Ishikawa (cell line): ENCODE measurements around the gene HERC3.

ENCODE experiments used
- CEBPB ChIP-seq: IDR thresholded peaks from 2 replicates; pipeline ENCODE4 v1.6.1; 2012
- CREB1 ChIP-seq: IDR thresholded peaks from 2 replicates; pipeline ENCODE4 v1.6.1; 2012; ENCODE audit warnings: low read depth
- EGR1 ChIP-seq: IDR thresholded peaks from 2 replicates; pipeline ENCODE4 v1.6.1; 2012
- EP300 ChIP-seq: IDR thresholded peaks from 2 replicates; pipeline ENCODE4 v1.6.1; 2012; ENCODE audit warnings: borderline replicate concordance
- FOXM1 ChIP-seq: IDR thresholded peaks from 2 replicates; pipeline ENCODE4 v1.6.1; 2012; ENCODE audit warnings: low read depth, borderline replicate concordance
- NFIC ChIP-seq: IDR thresholded peaks from 2 replicates; pipeline ENCODE4 v1.6.1; 2012
- RAD21 ChIP-seq: IDR thresholded peaks from 2 replicates; pipeline ENCODE4 v1.6.1; 2012; ENCODE audit warnings: low read depth
- TAF1 ChIP-seq: IDR thresholded peaks from 2 replicates; pipeline ENCODE4 v1.6.1; 2012; ENCODE audit warnings: low read depth, mild to moderate bottlenecking
- TCF12 ChIP-seq: IDR thresholded peaks from 2 replicates; pipeline ENCODE4 v1.6.1; 2012; ENCODE audit warnings: low read depth
- TEAD4 ChIP-seq: IDR thresholded peaks from 2 replicates; pipeline ENCODE4 v1.6.1; 2012
- YY1 ChIP-seq: IDR thresholded peaks from 2 replicates; pipeline ENCODE4 v1.6.1; 2012; ENCODE audit warnings: low read depth
- ZBTB7A ChIP-seq: IDR thresholded peaks from 2 replicates; pipeline ENCODE4 v1.6.1; 2012; ENCODE audit warnings: low read depth
- TF ChIP-seq, protein P1 (sequence below): IDR thresholded peaks from 2 replicates; pipeline ENCODE4 v1.6.1; 2012
- TF ChIP-seq, protein P2 (sequence below): IDR thresholded peaks from 2 replicates; pipeline ENCODE4 v1.6.1; 2012; ENCODE audit warnings: low read depth, mild to moderate bottlenecking
- TF ChIP-seq, protein P3 (sequence below): IDR thresholded peaks from 2 replicates; pipeline ENCODE4 v1.6.1; 2012

The HERC3 gene

DNA sequence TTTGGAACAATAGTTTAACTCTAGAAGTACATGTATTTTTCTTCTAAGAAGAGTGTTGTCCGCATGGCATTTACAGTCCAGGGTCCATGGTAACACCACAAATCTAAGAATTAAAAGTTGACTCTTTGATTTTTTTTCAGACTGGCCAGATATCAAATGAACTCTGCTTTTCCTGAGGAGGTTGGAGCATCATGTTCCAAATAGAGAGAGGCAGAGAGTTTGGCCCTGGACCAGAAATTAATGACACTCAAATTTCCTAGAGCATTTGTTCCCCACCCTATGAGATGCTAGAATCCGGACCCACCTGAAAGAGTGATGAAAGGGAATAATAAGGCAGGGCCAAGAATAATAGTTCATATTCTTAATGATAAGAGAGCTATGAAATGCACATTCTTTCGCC lies 152.3 kb downstream of the HERC3 start:
- TF ChIP-seq EP300, result no peak
- no peak for TF ChIP-seq TEAD4
- TF ChIP-seq CREB1, result no peak
- no peak for TF ChIP-seq ZBTB7A
- TF ChIP-seq NFIC, result no peak
- TF ChIP-seq, protein P1, sequence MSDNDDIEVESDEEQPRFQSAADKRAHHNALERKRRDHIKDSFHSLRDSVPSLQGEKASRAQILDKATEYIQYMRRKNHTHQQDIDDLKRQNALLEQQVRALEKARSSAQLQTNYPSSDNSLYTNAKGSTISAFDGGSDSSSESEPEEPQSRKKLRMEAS, result no peak
- TF ChIP-seq YY1, result no peak
- TF ChIP-seq TCF12, result no peak
- no peak for TF ChIP-seq EGR1
- TF ChIP-seq FOXM1, result no peak
- no peak for TF ChIP-seq RAD21
- TF ChIP-seq, protein P2, sequence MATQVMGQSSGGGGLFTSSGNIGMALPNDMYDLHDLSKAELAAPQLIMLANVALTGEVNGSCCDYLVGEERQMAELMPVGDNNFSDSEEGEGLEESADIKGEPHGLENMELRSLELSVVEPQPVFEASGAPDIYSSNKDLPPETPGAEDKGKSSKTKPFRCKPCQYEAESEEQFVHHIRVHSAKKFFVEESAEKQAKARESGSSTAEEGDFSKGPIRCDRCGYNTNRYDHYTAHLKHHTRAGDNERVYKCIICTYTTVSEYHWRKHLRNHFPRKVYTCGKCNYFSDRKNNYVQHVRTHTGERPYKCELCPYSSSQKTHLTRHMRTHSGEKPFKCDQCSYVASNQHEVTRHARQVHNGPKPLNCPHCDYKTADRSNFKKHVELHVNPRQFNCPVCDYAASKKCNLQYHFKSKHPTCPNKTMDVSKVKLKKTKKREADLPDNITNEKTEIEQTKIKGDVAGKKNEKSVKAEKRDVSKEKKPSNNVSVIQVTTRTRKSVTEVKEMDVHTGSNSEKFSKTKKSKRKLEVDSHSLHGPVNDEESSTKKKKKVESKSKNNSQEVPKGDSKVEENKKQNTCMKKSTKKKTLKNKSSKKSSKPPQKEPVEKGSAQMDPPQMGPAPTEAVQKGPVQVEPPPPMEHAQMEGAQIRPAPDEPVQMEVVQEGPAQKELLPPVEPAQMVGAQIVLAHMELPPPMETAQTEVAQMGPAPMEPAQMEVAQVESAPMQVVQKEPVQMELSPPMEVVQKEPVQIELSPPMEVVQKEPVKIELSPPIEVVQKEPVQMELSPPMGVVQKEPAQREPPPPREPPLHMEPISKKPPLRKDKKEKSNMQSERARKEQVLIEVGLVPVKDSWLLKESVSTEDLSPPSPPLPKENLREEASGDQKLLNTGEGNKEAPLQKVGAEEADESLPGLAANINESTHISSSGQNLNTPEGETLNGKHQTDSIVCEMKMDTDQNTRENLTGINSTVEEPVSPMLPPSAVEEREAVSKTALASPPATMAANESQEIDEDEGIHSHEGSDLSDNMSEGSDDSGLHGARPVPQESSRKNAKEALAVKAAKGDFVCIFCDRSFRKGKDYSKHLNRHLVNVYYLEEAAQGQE, result no peak
- no peak for TF ChIP-seq CEBPB
- TF ChIP-seq, protein P3, sequence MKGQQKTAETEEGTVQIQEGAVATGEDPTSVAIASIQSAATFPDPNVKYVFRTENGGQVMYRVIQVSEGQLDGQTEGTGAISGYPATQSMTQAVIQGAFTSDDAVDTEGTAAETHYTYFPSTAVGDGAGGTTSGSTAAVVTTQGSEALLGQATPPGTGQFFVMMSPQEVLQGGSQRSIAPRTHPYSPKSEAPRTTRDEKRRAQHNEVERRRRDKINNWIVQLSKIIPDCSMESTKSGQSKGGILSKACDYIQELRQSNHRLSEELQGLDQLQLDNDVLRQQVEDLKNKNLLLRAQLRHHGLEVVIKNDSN, result no peak
- TF ChIP-seq TAF1, result no peak

DNA sequence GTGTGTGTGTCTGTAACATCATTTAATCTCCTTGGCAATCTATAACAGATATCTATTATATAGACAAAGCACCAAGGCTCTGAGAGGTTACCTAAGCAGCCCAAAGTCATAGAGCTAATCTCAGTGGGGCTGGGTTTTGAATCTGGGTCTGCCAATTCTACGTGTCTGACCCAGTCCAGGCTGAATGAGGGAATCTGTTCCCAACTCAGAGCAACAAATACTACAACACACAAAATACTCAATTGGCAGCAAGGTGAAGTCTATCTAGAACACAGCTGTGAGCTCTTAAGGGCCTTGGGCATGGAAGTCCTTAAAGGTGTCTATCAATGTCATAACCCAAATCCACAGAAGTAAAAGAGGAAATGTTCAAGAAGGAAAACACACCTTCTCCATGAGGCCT lies 152.9 kb downstream of the HERC3 start:
- TF ChIP-seq CEBPB, result no peak
- no peak for TF ChIP-seq TEAD4
- TF ChIP-seq, protein P1, result no peak

DNA sequence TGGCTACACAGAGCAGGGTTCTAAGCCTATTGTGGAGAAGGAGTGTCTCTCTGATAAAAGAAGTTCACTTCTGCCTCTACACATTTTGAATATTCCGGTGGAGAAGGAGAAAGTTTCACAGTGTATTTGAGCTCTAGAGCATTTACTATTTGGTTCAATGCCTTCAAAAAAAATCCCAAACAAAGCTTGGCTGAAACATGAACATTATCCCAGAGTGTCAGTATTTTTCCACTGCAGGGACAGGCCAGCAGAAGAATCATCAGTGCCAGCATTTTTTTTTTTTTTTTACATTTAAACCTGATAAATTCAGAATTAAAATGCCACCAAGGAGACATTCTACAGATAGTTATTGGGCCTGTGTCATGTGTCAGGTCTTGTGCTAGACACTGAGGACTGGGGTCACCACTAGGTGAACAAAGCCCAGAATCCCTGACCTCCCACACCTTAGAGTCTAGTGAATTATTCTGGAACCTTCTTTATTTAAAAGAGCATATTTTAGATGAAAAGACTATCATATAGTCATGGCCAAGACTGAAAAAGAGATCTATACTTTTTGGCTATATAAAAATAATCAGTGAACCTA lies 153.4 kb downstream of the HERC3 start:
- TF ChIP-seq EGR1, result no peak
- TF ChIP-seq, protein P1, result no peak
- no peak for TF ChIP-seq EP300
- no peak for TF ChIP-seq FOXM1
- no peak for TF ChIP-seq TCF12
- TF ChIP-seq ZBTB7A, result no peak
- no peak for TF ChIP-seq YY1
- no peak for TF ChIP-seq TEAD4
- TF ChIP-seq, protein P3, result no peak

DNA sequence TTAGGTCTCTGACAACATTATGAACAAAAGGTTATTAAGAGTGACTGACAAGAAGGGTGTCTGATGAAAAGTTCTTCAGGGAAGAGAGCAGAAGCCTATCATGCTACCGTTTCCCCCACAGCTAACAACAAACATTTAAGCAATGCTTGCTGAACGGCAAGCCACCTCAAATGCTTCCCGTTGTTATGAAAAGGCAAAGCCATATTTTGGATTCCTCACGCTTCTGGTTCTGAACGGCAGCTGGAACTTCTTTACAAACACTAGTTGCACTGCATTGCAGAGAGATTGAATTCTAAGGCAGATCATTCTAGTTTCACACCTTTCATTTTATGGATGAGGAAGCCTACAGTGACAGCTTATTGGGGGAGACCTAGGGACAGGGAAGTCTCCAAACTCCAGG lies 153.9 kb downstream of the HERC3 start:
- no peak for TF ChIP-seq FOXM1
- no peak for TF ChIP-seq YY1
- no peak for TF ChIP-seq NFIC
- TF ChIP-seq RAD21, result no peak
- no peak for TF ChIP-seq TAF1
- no peak for TF ChIP-seq TEAD4
- TF ChIP-seq TCF12, result no peak

DNA sequence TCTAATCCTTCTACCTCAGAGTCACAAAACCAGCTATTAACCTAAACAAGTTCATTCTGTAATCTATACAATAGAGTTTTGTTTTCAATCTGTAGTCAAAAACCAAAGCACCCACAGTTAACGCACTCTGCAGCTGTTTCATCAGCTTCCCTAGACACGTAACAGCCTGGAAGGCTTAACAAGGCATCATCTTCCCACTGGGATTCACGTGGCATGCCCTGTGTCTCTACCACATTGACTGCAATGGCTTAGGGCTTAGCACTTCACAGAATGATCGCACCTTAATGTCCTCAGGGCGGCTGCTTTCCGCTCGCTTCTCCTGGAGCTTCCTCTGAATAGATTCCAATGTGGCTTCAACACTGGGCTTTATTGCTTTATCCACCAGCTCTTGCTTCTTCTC lies 155.1 kb downstream of the HERC3 start:
- TF ChIP-seq CEBPB (no peak), ZBTB7A (no peak), CREB1 (no peak), FOXM1 (no peak), TCF12 (no peak), EP300 (no peak), TAF1 (no peak), RAD21 (no peak), YY1 (no peak), NFIC (no peak), TEAD4 (no peak), EGR1 (no peak)
- TF ChIP-seq, protein P1, result no peak
- TF ChIP-seq, protein P2, result no peak
- TF ChIP-seq, protein P3, result no peak

DNA sequence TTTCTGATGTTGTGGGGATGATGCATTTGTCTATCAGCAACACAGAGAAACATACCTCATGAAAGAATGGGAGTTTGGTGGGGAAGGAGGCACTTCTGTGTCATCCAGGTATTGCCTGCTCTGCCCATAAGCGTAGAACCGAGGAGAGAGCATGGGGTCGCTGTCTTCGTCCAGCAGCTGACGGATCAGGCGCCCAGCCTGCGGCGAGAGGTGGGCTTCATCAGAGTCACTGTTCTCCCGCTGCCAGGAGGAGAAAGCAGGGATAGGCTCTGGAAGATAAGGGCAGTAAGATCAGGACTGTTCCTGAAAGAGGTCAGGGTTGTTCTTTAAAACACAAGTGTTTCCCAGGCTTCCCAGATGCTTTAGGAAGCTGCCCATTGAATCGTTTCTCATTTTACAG lies 158.1 kb downstream of the HERC3 start:
- TF ChIP-seq, protein P2, result no peak
- TF ChIP-seq EP300, result no peak
- no peak for TF ChIP-seq TCF12
- TF ChIP-seq TAF1, result no peak
- no peak for TF ChIP-seq EGR1
- TF ChIP-seq FOXM1, result no peak
- TF ChIP-seq, protein P1, result no peak
- TF ChIP-seq RAD21, result no peak
- TF ChIP-seq NFIC, result no peak
- TF ChIP-seq YY1, result no peak
- TF ChIP-seq CREB1, result no peak
- TF ChIP-seq, protein P3, result no peak
- TF ChIP-seq TEAD4, result no peak
- no peak for TF ChIP-seq CEBPB
- no peak for TF ChIP-seq ZBTB7A
